Measurements from ENCODE around the gene GYS2.

DNA sequence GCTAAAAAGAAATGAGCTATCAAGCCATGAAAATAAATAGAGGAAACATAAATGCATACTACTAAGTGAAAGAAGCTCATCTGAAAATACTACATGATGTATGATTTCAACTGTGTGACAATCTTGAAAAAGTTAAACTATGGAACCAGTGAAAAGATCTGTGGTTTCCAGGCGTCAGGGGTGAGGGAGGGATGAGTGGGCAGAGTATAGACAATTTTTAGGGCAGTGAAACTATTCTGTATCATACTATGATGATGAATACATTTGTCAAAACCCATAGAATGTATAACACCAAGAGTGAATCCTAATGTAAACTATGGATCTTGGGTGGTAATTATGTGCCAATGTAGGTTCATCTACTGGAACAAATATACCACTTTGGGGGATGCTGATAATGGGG is 57.2 kb downstream of the GYS2 start:
- no peak for TF ChIP-seq POLR2A (IDR thresholded peaks at IDR 0.05)
- TF ChIP-seq, protein P1, sequence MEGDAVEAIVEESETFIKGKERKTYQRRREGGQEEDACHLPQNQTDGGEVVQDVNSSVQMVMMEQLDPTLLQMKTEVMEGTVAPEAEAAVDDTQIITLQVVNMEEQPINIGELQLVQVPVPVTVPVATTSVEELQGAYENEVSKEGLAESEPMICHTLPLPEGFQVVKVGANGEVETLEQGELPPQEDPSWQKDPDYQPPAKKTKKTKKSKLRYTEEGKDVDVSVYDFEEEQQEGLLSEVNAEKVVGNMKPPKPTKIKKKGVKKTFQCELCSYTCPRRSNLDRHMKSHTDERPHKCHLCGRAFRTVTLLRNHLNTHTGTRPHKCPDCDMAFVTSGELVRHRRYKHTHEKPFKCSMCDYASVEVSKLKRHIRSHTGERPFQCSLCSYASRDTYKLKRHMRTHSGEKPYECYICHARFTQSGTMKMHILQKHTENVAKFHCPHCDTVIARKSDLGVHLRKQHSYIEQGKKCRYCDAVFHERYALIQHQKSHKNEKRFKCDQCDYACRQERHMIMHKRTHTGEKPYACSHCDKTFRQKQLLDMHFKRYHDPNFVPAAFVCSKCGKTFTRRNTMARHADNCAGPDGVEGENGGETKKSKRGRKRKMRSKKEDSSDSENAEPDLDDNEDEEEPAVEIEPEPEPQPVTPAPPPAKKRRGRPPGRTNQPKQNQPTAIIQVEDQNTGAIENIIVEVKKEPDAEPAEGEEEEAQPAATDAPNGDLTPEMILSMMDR (IDR thresholded peaks at IDR 0.05) = no peak
